Transverse colon (tissue), 4 donors: Measurements from ENCODE around the gene CD177.

ENCODE experiments used
- CTCF ChIP-seq, 5 experiments: fragments of 200-600 bp in 3 of 5; fragments of 450-650 bp in 2 of 5; sonication (generic) in 3 of 5; IDR thresholded peaks; 1 replicate in 2 of 5; 2 replicates in 3 of 5; pipeline ENCODE4 v1.5.1; 2016 to 2017; ENCODE audit warnings: antibody characterized with exemption in 5 of 5, inconsistent platforms in 3 of 5, mild to moderate bottlenecking in 2 of 5, moderate library complexity in 1 of 5
- POLR2AphosphoS5 ChIP-seq, 3 donors: sonication (generic); formaldehyde crosslinking; IDR thresholded peaks; one replicate each; pipeline ENCODE4 v1.6.1; 2016; ENCODE audit warnings: antibody characterized with exemption in 3 of 3

- TF ChIP-seq POLR2AphosphoS5 (IDR thresholded peaks at IDR 0.05) (no peak), CTCF (IDR thresholded peaks at IDR 0.05) (no peak)
These were observed 26.5 kb downstream of the CD177 start for GRCh38 chr19:43380008-43380407.
